Measurements from ENCODE around the gene NUCB2.

GRCh38 chr11:17354601-17354991, 78.1 kb downstream of the NUCB2 start:
- TF ChIP-seq CTCF (conservative IDR thresholded peaks at IDR 0.05) (peak; percentile 86), ZFX (IDR thresholded peaks at IDR 0.05) (no peak)

All from C4-2B (cell line).